ENCODE measurements around the gene CDH6. TPM values are rescaled to one million over a fixed set of nuclear protein-coding genes. Genes with fewer than 3 reads are reported as not detected.

The CDH6 gene
- total RNA-seq, 1 donor from 2014 or later: 127 TPM

DNA sequence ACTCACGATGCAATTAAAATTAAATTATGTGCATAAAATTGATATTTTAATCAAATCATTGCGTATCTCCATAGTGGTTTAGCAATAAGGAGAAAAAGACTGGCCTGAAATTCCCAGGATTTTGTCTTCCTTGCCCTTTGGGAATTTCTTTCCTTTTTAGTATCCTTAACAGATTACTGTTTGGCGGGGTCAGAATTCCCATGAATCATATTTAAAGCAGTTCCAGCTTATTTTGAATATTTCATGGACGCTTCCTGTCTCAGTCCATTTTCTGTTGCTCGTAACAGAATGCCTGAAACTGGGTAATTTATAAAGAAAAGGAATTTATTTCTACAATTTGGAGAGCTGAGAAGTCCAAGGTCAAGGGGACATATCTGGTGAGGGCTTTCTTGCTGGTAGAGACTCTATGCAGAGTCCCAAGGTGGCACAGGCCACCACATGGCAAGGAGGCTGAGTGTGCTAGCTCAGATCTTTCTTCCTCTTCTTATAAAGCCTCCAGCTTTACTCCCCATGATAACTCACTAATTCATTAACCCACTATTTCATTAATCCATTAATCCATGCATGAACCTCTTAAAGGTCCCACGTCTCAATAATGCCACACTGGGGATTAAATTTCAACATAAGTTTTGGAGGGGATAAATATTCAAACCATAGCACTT is 37.8 kb downstream of the CDH6 start:
- H3K27ac Mint-ChIP-seq: no peak overlapping the region
- H3K27me3 Mint-ChIP-seq: peaks cover 9% of the 10 kb centered on the region
- H3K4me1 Mint-ChIP-seq (ENCODE audit: unreplicated experiment): peaks cover 9% of the 10 kb centered on the region
- H3K9me3 Mint-ChIP-seq: no peaks in the 10 kb centered on the region
- DNase-seq (ENCODE audit: extremely low spot score, unreplicated experiment): no peak
- no peaks in the 10 kb centered on the region for H3K36me3 Mint-ChIP-seq
- TF ChIP-seq, protein P1, sequence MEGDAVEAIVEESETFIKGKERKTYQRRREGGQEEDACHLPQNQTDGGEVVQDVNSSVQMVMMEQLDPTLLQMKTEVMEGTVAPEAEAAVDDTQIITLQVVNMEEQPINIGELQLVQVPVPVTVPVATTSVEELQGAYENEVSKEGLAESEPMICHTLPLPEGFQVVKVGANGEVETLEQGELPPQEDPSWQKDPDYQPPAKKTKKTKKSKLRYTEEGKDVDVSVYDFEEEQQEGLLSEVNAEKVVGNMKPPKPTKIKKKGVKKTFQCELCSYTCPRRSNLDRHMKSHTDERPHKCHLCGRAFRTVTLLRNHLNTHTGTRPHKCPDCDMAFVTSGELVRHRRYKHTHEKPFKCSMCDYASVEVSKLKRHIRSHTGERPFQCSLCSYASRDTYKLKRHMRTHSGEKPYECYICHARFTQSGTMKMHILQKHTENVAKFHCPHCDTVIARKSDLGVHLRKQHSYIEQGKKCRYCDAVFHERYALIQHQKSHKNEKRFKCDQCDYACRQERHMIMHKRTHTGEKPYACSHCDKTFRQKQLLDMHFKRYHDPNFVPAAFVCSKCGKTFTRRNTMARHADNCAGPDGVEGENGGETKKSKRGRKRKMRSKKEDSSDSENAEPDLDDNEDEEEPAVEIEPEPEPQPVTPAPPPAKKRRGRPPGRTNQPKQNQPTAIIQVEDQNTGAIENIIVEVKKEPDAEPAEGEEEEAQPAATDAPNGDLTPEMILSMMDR (conservative IDR thresholded peaks at IDR 0.05): no peak
- H3K4me3 Mint-ChIP-seq: no peak overlapping the region

DNA sequence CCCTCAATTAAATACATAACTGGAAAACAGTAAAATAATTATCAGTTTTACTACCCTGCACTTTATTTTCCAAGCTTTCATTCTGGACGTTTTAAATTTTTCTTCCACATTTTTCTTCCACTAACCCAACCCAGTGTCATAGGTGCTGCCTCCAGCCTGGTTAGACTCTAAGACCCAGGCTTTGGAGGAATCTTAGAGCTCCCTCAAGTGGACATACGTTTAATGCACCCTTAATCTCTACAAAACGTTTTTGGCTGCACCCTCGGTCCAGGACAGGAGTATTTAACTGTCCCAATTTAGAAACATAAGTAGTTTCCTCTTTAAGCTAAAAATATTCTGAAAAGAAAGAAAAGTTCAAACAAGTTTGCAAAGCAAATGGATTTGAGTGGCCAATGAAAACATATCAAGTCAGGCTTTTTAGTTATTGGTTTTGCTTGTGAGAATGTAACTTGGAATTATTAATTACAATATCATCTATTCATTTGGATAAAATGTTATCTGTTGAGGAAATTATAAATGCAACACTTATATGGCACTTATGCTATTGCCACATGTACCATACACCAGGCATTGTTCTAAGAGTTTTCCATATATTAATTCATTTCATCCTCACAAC is 38.9 kb downstream of the CDH6 start:
- Mint-ChIP-seq H3K9me3 (no peaks in the 10 kb centered on the region), H3K27ac (no peak overlapping the region), H3K36me3 (no peaks in the 10 kb centered on the region), H3K4me1 (ENCODE audit: unreplicated experiment) (peaks cover 15% of the 10 kb centered on the region), H3K27me3 (peaks cover 9% of the 10 kb centered on the region), H3K4me3 (no peak overlapping the region)
- TF ChIP-seq, protein P1 (conservative IDR thresholded peaks at IDR 0.05): peak; percentile 90
- DNase-seq (ENCODE audit: extremely low spot score, unreplicated experiment): no peak

DNA sequence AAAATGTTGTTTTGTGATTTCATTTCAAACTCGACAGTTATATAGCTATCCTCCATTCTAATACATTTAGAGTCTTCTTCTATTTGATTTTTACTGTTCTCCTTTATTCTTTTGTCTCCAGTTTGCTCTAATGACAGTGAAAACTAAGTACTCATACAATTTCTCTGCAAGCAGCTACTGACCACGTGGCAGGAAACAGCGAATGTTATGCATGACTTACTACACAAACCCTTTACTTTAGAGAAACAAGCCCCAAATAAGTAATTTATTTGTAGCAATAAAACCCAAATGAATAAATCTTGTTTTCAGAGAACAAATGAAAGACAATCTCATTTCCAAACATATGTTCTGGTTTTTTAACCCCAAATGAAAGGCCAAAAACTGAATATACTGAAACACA is 41.9 kb downstream of the CDH6 start:
- no peaks in the 10 kb centered on the region for H3K36me3 Mint-ChIP-seq
- peaks cover 15% of the 10 kb centered on the region for H3K4me1 Mint-ChIP-seq (ENCODE audit: unreplicated experiment)
- no peak overlapping the region for H3K27ac Mint-ChIP-seq
- H3K9me3 Mint-ChIP-seq: no peaks in the 10 kb centered on the region
- DNase-seq (ENCODE audit: extremely low spot score, unreplicated experiment): no peak
- H3K27me3 Mint-ChIP-seq: peaks cover 12% of the 10 kb centered on the region
- H3K4me3 Mint-ChIP-seq: no peak overlapping the region
- TF ChIP-seq, protein P1 (conservative IDR thresholded peaks at IDR 0.05): no peak

DNA sequence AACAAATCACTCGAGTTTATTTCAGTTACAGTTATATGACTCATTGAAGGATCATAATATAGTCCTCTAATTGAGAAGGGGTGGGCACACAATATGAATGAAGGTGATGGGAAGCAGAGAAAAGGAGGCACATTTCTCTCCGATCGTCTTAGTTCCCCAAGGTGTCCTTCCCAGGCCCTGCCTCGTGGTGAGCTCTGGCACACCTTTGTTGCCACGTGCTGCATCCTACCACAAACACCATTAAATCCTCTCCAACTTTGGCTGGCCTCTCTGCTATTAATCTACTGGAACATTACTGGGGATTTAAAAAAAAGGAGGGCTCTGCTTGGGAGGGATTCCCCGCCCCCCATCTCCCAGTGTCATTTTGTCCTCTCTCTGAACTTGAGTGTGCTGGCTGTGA is 42.9 kb downstream of the CDH6 start:
- Mint-ChIP-seq H3K9me3 (no peaks in the 10 kb centered on the region), H3K27ac (no peak overlapping the region), H3K4me3 (no peak overlapping the region), H3K4me1 (ENCODE audit: unreplicated experiment) (peaks cover 15% of the 10 kb centered on the region), H3K36me3 (no peaks in the 10 kb centered on the region), H3K27me3 (peaks cover 12% of the 10 kb centered on the region)
- TF ChIP-seq, protein P1 (conservative IDR thresholded peaks at IDR 0.05): no peak
- no peak for DNase-seq (ENCODE audit: extremely low spot score, unreplicated experiment)

DNA sequence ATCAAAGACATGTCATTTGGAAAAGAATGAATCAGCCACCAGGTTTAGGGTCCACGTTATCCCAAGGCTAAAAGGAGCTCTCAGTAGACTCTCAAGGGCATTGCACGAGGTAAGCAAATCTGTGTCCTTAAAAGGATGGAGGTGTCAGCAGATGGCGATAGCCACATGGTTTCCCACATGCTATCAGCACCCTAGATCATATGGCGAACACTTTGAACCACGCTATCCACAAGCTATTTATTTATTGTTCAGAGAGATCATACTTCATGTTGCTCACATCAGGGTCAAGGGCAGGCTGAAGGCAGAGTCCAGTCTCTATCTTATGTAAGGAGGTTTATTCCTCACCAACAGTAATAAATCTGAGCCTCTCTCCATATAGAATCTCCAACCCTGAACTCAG is 43.7 kb downstream of the CDH6 start:
- Mint-ChIP-seq H3K27me3 (peaks cover 10% of the 10 kb centered on the region), H3K27ac (no peak overlapping the region), H3K36me3 (no peaks in the 10 kb centered on the region), H3K4me1 (ENCODE audit: unreplicated experiment) (peaks cover 8% of the 10 kb centered on the region), H3K4me3 (no peak overlapping the region), H3K9me3 (no peaks in the 10 kb centered on the region)
- DNase-seq (ENCODE audit: extremely low spot score, unreplicated experiment): no peak
- TF ChIP-seq, protein P1 (conservative IDR thresholded peaks at IDR 0.05): no peak
